Mammary microvascular endothelial cell (primary cell): ENCODE data around the gene SYT5. TPM values are rescaled to one million over a fixed set of nuclear protein-coding genes. Genes with fewer than 3 reads are reported as not detected.

Source experiments
- total RNA-seq: library from RNA; depleted of rRNA; stranded (reverse); fragments of >200 nt; gene quantifications from 2 replicates; pipeline ENCODE4 v1.2.3, GENCODE V29; 2015

The SYT5 gene
- total RNA-seq, result not detected in 2 replicates

DNA sequence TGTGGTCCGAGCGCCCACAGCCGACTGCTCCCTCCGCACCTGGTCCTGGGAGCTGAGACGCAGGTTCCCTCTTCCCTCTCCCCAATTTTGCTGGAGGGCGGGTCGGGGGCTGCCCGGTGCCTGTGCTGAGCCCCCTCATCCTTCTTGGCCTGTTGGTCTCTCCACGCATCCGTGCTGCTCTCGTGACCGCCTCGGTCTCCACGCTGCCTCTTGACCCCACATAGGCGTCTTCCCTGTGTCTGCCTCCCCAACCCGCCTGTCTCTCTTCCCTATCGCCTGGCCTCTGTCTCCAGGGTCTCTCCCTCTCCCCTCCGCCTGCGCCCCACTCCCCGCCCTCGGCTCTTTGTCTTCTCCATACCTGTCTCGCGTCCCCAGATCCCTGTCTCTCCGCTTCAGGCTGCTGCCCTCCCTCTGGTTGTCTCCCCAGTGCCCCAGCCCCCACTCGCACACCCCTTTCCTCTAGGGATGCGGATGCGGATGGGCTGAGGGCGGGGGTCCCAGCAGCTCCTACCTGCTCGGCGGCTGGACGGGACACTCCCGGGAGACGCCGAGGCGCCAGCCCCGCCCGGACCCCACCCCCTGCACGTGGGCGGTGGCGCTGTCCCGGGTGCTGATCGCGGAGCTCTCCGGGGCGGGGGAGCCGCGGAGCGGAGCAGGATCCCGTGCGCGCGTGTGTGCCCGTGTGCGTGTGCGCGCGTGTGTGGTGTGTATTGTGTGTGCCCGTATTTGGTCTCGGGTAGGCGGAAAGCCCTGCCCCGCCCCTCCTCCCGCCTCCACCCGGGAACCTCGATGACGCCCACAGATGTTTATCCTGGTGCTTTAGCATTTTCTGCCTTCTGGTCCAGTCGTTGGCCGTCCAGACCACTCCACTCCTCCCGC lies at the start of gene SYT5:
Gene SYT5, minus strand, starts transcription at position 684 of the 879 bp plus-strand sequence. CDS start 1,248 bp downstream, outside the sequence.

DNA sequence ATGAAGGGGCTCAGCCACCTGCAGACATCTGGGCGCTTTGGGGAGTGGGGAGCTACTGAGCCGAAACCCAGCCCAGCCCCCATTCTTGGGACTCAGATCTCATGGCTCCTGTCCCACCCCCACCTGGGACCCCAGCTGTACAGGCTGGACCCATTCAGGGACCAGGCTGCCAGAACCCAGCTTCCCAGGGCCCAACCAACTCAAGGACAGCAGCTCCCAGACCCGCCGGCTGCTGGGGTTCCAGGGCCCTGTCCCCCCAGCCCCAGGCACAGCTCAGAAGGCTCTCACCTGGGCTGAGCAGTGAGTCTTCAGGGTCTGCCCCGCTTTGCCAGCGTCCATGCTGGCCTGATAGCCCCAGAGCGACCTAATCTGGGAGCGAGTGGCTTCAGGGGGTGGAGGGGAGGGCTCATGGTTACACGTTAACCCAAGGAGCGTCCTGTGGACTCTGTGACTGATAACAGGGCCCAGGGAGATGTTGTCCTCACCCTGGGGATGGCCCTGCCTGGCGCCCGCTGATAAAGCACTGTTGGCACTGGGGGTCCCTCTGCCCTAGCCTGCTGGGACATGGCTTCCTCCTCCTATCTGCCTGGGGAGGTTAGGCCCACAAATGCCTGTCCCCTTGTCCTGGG lies 48.4 kb upstream of the SYT5 start, which contains the start of gene TMEM86B:
Gene TMEM86B, minus strand, starts transcription at position 361 of the 629 bp plus-strand sequence. Its CDS starts 22 bp downstream, at position 339.

DNA sequence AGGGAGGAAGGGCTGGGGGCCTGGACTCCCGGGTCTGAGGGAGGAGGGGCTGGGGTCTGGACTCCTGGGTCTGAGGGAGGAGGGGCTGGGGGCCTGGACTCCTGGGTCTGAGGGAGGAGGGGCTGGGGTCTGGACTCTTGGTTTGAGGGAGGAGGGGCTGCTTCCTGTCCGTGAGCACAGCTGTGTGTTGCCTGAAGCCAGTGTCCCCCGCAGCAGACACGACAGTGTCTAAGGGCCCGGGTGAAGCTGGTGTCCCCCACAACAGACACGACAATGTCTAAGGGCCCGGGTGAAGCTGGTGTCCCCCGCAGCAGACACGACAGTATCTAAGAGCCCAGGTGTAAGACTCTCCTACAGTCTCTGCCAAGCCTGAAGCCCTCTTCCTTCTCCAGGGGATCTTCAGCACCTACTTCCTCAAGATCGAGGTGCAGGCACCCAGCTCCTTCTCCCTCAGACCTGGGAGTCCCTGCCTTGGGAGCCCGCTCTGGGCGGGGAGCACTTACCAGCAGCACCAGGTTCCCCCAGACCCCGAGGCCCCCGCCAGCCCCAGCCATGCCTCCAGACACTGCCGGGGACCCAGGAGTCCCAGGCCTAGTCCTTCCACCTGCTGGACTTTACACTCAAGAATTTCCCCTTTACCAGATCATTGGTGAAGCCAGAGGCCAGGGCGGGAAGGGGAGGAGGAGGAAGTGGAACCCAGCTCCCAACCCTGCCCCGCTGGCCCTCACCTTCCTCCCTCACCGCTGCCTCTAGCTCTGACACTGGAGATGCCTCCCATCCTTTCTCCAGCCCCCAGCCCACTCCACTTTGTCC lies 29.0 kb upstream of the SYT5 start, which contains the start of gene PTPRH:
Gene PTPRH, minus strand, starts transcription at position 622 of the 813 bp plus-strand sequence. Its CDS starts 68 bp downstream, at position 554.

DNA sequence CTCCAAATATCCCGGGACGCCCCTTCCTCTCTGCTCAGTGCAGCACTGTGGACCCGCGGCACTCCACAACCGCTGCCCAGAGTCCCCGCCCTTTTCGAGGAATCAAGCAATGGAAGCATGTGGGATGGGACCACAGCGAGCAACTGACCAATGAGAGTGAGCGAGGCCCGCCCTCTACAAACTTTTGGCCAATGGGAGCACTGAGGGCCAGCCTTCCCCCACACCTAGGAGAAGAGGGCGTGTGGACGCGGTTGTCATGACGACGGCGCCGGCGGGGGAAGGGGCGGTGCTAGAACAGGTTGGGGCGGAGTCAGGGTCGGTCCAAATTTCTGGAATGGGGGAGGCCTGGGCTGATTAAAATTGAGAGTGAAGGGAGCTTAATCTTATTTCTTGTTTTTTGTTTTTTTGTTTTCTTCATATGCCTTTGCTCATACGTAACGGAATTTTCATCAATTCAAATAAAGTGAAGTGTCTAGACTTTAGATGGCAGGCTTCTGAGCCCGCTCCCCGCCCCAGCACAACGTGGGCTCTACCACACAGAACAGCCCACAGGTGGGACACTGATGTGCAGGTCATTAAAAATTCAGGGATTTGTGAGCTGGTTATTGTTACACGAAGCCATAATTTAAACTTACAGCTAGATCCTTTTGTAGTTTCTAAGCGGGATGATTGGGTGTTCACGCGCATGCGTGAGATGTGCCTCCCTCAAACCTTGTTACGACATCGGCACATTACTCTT lies 13.4 kb downstream of the SYT5 start, which contains the start of gene DNAAF3:
Gene DNAAF3, minus strand, starts transcription at position 84 of the 739 bp plus-strand sequence. CDS start 200 bp downstream, outside the sequence.

DNA sequence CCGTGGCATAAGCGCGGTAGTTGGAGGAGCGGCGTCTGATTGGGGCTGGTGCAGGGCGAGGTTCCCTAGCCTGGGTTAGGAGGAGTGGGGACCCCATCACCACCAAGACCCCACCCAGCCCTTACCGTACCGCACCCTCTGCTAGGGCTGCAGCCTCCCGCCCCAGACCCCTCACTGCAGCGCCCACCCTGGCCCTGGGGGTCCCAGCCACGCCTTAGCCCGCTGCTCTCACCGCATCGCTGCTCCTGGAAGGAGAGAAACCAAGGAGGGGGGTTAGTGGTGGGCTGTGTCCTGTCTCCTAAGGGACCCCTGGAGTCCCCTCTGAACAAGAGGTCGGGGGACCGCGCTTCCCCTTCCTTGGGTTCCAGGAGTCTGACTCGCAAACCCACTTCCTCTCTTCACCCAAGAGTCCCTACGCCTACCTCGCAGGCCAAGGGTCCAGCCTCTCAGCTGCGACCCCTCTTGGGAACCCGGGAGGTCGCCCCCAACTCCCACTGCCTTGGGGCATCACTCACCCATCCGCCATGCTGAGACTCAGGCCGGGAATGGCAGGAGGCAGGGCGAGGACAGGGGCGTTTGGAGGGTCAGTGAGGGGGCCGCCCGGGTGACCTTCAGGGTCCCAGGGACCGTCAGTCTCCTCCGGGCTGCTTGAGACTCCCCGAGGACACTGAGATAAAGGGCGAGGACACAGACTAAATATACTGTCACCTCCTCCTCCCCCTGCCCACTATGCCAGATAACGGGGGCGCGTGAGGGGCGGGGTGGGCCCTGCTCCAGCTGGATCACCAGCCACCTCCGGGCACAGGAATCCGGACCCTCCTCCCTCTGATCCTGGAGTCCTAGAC lies 22.8 kb downstream of the SYT5 start, which contains the start of gene TNNI3:
Gene TNNI3, minus strand, starts transcription at position 669 of the 845 bp plus-strand sequence. Its CDS starts 143 bp downstream, at position 526.

DNA sequence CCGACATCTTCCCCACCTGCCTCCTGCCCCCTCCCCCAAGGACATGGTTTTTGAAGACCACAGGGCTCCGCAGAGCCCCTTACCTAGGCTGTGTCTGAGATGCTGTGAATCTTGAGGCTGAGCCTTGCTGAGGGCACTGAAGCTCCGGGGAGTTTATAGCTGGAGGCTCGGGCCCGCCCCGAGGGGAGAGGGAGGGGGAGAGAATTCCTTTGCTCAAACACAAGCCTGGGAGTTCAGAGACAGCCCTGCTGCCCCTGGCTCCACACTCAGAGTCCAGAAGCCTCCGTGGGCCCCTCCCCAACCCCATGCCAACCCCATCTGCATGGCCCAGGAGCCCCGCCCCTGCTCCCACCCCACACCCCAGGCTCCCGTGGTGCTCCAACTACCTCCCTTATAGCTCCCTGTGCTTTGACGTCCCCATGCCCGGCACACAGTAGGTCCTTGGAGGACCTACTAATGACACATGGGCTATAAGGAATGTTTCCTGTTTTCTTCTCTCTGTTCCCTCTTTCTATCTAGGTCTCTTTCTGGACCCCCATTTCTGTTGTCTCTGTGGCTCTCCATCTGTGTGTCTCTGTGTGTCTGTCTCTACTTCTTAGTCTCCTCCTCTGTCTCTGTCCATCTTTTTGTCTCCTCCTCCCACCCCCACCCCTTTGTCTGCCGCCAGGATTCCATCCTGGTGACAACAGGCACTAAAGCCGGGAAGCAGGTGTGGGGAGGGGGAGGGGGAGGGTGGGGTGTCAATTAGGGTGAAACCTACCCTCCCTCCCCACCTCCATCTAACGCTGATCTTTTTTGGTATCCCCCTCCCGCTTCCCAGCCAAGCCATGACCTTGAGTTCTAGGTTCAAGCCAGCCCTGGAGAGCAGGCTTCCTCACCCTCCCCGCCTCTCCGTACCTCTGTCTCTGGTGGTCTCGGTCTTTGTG lies 30.7 kb downstream of the SYT5 start, which contains the start of gene TNNT1:
Gene TNNT1, minus strand, starts transcription at position 129 of the 926 bp plus-strand sequence. CDS start 2,049 bp downstream, outside the sequence.

Other genes starting within 250 kb of the SYT5 start
- gene NLRP7, start 232.8 kb downstream of the SYT5 start, total RNA-seq, result not detected in 2 replicates
- 0.25 and 1.4 TPM in 2 replicates for gene NLRP2, start 213.9 kb downstream of the SYT5 start, total RNA-seq
- gene GP6, start 142.0 kb downstream of the SYT5 start, total RNA-seq, result not detected in 2 replicates
- gene RDH13, start 117.1 kb downstream of the SYT5 start, total RNA-seq, result 8.1 and 8.8 TPM in 2 replicates
- gene EPS8L1, start 104.4 kb downstream of the SYT5 start, total RNA-seq, result 12.6 and 14.7 TPM in 2 replicates
- 58.8 and 64.1 TPM in 2 replicates for gene PPP1R12C, start 62.7 kb downstream of the SYT5 start, total RNA-seq
- gene TNNT1, start 31.1 kb downstream of the SYT5 start, total RNA-seq, result 0.79 and 3.1 TPM in 2 replicates
- gene TNNI3, start 22.6 kb downstream of the SYT5 start, total RNA-seq, result not detected in 2 replicates
- gene DNAAF3, start 13.7 kb downstream of the SYT5 start, total RNA-seq, result 0.79 and 1.8 TPM in 2 replicates
- 3.1 and 5.3 TPM in 2 replicates for gene PTPRH, start 29.2 kb upstream of the SYT5 start, total RNA-seq
- gene TMEM86B, start 48.5 kb upstream of the SYT5 start, total RNA-seq, result 0.27 and 1.7 TPM in 2 replicates
- 44.7 and 51.5 TPM in 2 replicates for gene PPP6R1, start 78.7 kb upstream of the SYT5 start, total RNA-seq
- gene HSPBP1, start 99.8 kb upstream of the SYT5 start, total RNA-seq, result 44.3 and 63.8 TPM in 2 replicates
- 0.25 and 0.27 TPM in 2 replicates for gene BRSK1, start 103.7 kb upstream of the SYT5 start, total RNA-seq
- not detected in 2 replicates for gene TMEM150B, start 145.1 kb upstream of the SYT5 start, total RNA-seq
- 6.3 and 6.6 TPM in 2 replicates for gene KMT5C, start 159.6 kb upstream of the SYT5 start, total RNA-seq
- not detected in 2 replicates for gene COX6B2, start 174.4 kb upstream of the SYT5 start, total RNA-seq
- not detected in 2 replicates for gene GARIN5B, start 183.0 kb upstream of the SYT5 start, total RNA-seq
- not detected in 2 replicates for gene IL11, start 190.2 kb upstream of the SYT5 start, total RNA-seq
- not detected in 2 replicates for gene TMEM190, start 196.5 kb upstream of the SYT5 start, total RNA-seq
- not detected in 2 replicates for gene TMEM238, start 204.0 kb upstream of the SYT5 start, total RNA-seq
- gene RPL28, start 205.6 kb upstream of the SYT5 start, total RNA-seq, result 251 and 353 TPM in 2 replicates
- 153 and 158 TPM in 2 replicates for gene UBE2S, start 227.5 kb upstream of the SYT5 start, total RNA-seq